Ovary (tissue), 9 donors: ENCODE results near the gene AASDHPPT. TPM values are rescaled to one million over a fixed set of nuclear protein-coding genes. Genes with fewer than 3 reads are reported as not detected.

Experiments
- DNase-seq, 5 donors: peaks; one replicate each; pipeline ENCODE4 v3.0.0-alpha.2; 2019 to 2020
- H3K27ac ChIP-seq, 2 donors: fragments of 200-600 bp; one replicate each; pipeline versions ENCODE4 v1.5.1 to v1.8.0; 2019 to 2022
- H3K27me3 ChIP-seq: fragments of 200-600 bp; one replicate; pipeline ENCODE4 v1.8.0; 2022
- H3K36me3 ChIP-seq: fragments of 200-600 bp; sonication (generic); one replicate; pipeline ENCODE4 v1.5.1; 2019
- H3K4me1 ChIP-seq: one replicate; pipeline ENCODE4 v1.8.1; 2013; ENCODE audit warnings: mild to moderate bottlenecking, moderate library complexity; ENCODE audit not compliant: insufficient read depth
- H3K4me3 ChIP-seq: fragments of 200-600 bp; sonication (generic); one replicate; pipeline ENCODE4 v1.5.1; 2017
- H3K9me3 ChIP-seq, 2 donors: fragments of 200-600 bp in 1 of 2; sonication (generic) in 1 of 2; one replicate each; pipeline versions ENCODE4 v1.5.1 to v1.8.1; 2013 to 2019; ENCODE audit warnings: mild to moderate bottlenecking in 1 of 2, moderate library complexity in 1 of 2
- EP300 ChIP-seq: sonication (generic); formaldehyde crosslinking; IDR thresholded peaks from one replicate; pipeline ENCODE4 v1.6.1; 2017; ENCODE audit warnings: antibody characterized with exemption
- POLR2A ChIP-seq: fragments of 450-650 bp; IDR thresholded peaks from one replicate; pipeline ENCODE4 v1.6.1; 2017; ENCODE audit warnings: antibody characterized with exemption, mild to moderate bottlenecking, moderate library complexity
- WGBS, 3 donors: extraction: QIAGEN DNeasy Blood & Tissue Kit in 1 of 3; methylation state at CpG; one replicate each; pipeline versions ENCODE4 v1.1.5 to v1.1.7; 2013 to 2017; 5-methylcytosine and 5-hydroxymethylcytosine counted together
- intact Hi-C, 4 donors: fragments of 100-400 bp; cut with DNase I; formaldehyde crosslinking; loops; one replicate each; pipeline versions ENCODE4 v1.11.0 to v1.15.1; 2022 to 2023
- polyA plus RNA-seq, 2 donors: library from polyadenylated mRNA; stranded (reverse); fragments of 200-250 nt in 1 of 2; fragments of 350-450 nt in 1 of 2; fragmentation: Illumina TruSeq in 1 of 2; extraction: RNeasy Lipid Tissue Mini Kit (QIAGEN cat#74804) in 1 of 2; gene quantifications; one replicate each; pipeline ENCODE4 v1.2.3, GENCODE V29; 2013 to 2014
- total RNA-seq, 7 donors: library from RNA; depleted of rRNA in 2 of 7; stranded (reverse); fragments of >200 nt in 2 of 7; fragmentation: NEBNext Ultra II Directional in 3 of 7; extraction: Animal tissue kit (Norgen Biotek cat#: 25700) in 3 of 7; gene quantifications; one replicate each; pipeline versions ENCODE4 v1.1.0 to v1.2.4, GENCODE V29; 2016 to 2023
- TF ChIP-seq, protein P1 (sequence below), 3 donors: fragments of 450-650 bp in 2 of 3; fragments of 200-600 bp in 1 of 3; IDR thresholded peaks; one replicate each; pipeline versions ENCODE4 v1.5.1 to v1.8.0; 2016 to 2022; ENCODE audit warnings: antibody characterized with exemption in 3 of 3, mild to moderate bottlenecking in 1 of 3
- donor health status: DM: no; HTN: no; CAD: no; lungs with moderate emphysema.
- donor health status: DM: no; HTN: no; CAD: no.
- donor health status: Bipolar disorder and iron deficiency.
- donor health status: DM: yes; HTN: yes; CAD: no.
- donor health status: DM: no; HTN: no; CAD: no.
- donor health status: DM: yes; HTN: yes; CAD: no.

AASDHPPT gene
- total and polyA plus RNA-seq, 9 donors: 17.3 to 43.1 (median 25.7) TPM

DNA sequence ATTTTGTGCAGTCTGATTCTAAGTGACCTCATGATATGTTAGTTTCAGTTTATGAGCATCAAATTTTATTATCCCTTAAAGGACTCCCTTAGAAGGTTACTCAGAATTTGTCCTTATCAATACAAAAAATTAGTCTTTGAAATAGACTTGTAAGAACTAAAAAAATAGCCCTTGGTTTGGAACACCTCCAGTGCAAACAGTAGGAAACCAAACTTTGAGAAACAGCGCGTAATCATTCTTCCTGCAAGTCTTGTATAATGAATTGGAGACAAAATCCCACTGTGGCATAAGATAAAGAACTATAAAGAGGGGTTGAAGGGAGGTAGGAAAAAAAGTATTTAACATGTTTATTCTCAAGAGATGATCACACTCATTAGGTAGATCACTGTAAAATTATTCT, 44.6 kb upstream of the AASDHPPT start:
- H3K27ac ChIP-seq: no peak overlapping the region
- no peak overlapping the region for H3K4me3 ChIP-seq
- no peaks in the 10 kb centered on the region for H3K27me3 ChIP-seq
- no peaks in the 10 kb centered on the region for H3K4me1 ChIP-seq
- WGBS, 3 donors: 94 to 96% (median 96%) methylated on average over 2 of the region's 2 CpGs
- H3K36me3 ChIP-seq: no peaks in the 10 kb centered on the region
- TF ChIP-seq POLR2A (no peak), EP300 (no peak)
- TF ChIP-seq, protein P1, sequence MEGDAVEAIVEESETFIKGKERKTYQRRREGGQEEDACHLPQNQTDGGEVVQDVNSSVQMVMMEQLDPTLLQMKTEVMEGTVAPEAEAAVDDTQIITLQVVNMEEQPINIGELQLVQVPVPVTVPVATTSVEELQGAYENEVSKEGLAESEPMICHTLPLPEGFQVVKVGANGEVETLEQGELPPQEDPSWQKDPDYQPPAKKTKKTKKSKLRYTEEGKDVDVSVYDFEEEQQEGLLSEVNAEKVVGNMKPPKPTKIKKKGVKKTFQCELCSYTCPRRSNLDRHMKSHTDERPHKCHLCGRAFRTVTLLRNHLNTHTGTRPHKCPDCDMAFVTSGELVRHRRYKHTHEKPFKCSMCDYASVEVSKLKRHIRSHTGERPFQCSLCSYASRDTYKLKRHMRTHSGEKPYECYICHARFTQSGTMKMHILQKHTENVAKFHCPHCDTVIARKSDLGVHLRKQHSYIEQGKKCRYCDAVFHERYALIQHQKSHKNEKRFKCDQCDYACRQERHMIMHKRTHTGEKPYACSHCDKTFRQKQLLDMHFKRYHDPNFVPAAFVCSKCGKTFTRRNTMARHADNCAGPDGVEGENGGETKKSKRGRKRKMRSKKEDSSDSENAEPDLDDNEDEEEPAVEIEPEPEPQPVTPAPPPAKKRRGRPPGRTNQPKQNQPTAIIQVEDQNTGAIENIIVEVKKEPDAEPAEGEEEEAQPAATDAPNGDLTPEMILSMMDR (IDR thresholded peaks at IDR 0.05): no peak
- no peak for DNase-seq
- no peaks in the 10 kb centered on the region for H3K9me3 ChIP-seq
- intact Hi-C loops: no loop called here

DNA sequence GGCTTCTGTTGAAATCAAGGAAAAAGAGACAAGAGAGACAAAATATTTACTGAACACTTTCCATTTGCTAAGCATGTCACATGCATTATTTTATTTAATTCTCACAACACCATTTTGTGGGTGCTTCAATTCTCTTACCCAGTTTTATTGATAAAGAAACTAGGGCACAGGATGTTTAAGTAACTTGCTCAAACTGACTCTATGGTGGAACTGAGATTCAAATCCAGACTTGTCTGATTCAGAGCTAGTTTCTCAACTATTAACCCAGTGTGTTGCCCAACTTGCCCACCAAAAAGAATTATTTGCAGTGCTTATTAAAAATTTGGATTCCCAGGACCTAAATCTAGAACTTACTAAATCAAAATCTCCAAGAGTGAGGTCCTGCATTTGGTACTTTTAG, 33.9 kb upstream of the AASDHPPT start:
- H3K4me1 ChIP-seq: no peaks in the 10 kb centered on the region
- no peaks in the 10 kb centered on the region for H3K27me3 ChIP-seq
- no peak overlapping the region for H3K4me3 ChIP-seq
- intact Hi-C loops: no loop called here
- no peak for TF ChIP-seq POLR2A
- no peak for TF ChIP-seq EP300
- TF ChIP-seq, protein P1 (IDR thresholded peaks at IDR 0.05): no peak
- H3K27ac ChIP-seq: no peak overlapping the region
- no peak for DNase-seq
- H3K36me3 ChIP-seq: no peaks in the 10 kb centered on the region
- H3K9me3 ChIP-seq: no peaks in the 10 kb centered on the region

DNA sequence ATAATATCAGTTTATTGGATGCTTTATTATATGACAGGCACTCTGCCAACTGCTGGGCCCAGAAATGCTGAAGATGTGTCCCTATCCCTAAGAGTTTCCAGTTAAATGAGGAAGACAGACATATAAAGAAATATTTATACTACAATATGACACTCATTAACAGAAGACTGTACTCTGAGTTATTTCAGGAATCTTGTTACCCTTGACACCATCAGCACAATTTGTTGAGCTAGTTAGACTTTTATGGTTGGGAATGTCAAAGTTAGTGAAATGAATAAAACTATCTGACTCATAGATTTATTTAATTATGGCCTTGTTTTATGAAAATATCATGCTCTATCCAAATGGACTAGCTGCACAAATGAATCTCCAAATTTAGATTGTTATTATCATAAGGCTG, 29.8 kb upstream of the AASDHPPT start:
- Histone ChIP-seq H3K27me3 (no peaks in the 10 kb centered on the region), H3K36me3 (no peaks in the 10 kb centered on the region), H3K27ac (no peak overlapping the region), H3K9me3 (no peaks in the 10 kb centered on the region), H3K4me1 (no peaks in the 10 kb centered on the region), H3K4me3 (no peak overlapping the region)
- TF ChIP-seq, protein P1 (IDR thresholded peaks at IDR 0.05): no peak
- TF ChIP-seq POLR2A: no peak
- no peak for TF ChIP-seq EP300
- intact Hi-C loops: no loop called here
- DNase-seq: no peak

DNA sequence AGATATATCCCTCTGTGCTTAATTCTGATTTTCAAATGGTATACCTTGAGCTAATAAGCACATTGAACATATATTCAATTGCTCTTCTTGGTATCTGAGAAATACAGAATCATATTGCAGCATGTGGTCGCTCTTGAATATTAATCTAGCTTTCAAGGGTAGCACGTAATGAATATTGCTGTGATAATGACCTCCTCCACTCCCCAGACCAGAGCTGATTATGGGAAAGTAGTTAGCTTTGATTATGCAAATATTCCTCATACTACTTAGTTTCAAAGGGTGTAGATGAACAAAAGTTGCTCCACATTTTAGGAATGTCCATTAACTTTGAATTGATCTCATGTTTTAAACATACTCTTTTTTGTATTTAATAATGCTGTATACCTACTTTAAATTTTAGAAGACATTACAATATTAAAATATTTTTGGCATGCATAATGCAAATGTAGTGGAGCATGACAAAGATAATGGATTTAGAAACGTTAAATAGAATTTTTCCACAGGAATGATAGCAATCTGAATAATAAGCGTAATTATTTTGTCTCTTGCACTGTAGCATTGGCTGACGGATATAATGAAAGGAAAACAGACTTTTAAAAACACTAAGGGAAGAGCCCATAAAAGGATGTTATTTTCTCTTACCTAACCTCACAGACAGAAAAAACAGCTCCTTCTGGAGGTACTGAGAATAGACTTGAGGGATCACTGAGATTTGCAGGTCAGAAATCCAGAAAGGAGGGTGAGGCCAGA, 27.6 kb upstream of the AASDHPPT start:
- WGBS, 3 donors: 29 to 46% (median 41%) methylated on average over 5 of the region's 5 CpGs
- Histone ChIP-seq H3K4me3 (no peak overlapping the region), H3K36me3 (no peaks in the 10 kb centered on the region), H3K27ac (no peak overlapping the region), H3K27me3 (no peaks in the 10 kb centered on the region), H3K9me3 (no peaks in the 10 kb centered on the region), H3K4me1 (no peaks in the 10 kb centered on the region)
- no peak for TF ChIP-seq POLR2A
- TF ChIP-seq, protein P1 (IDR thresholded peaks at IDR 0.05): no peak
- no peak for TF ChIP-seq EP300
- no peak for DNase-seq
- intact Hi-C loops: no loop called here
